Measurements from ENCODE around the gene CDH1.
"Not testable (repeated sequence)": the region's sequence is repeated elsewhere in the genome, so short reads cannot be mapped to it uniquely, and the experiment has no call there.

Gene CDH1

DNA sequence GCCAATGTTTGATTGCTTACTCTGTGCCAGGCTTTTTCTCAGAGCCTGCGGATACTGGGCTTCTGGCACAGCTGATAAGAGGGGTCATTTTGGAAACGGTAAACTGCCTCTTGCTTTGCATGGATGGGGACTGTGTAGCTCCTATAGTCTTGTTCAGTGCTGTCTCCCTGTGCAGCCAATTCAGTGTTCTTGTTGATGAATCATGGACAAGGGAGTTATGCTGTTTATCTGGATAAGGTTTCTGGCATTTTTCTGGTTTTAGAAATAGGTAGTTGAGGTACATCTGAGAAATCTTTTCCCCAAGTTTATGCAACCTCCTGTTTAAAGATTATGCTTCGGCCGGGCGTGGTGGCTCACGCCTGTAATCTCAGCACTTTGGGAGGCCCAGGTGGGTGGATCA lies 89.6 kb downstream of the CDH1 start:
- no peak for DNase-seq (ENCODE audit: low spot score)
- CTCF ChIA-PET = interaction anchor here (0.6 kb wide), 1 partner anchor 49 kb away, joined by 3 read pairs; no protein-coding TSS in a partner anchor

GRCh38 chr16:68833251-68833650 lies 96.2 kb downstream of the CDH1 start:
- CTCF ChIA-PET = interaction anchor here (1.0 kb wide), 1 partner anchor 14 kb away, joined by 3 read pairs; no protein-coding TSS in a partner anchor
- TF ChIP-seq CTCF (conservative IDR thresholded peaks at IDR 0.05; ENCODE audit: low read depth) = no peak
- POLR2A ChIA-PET (ENCODE audit: low non-redundant PET) = no interaction called here
- no peak overlapping the region for H3K27ac ChIP-seq
- no peak for DNase-seq (ENCODE audit: low spot score)

More for the DNA sequence above, 89.6 kb downstream of the CDH1 start:
- no peak overlapping the region for H3K27ac ChIP-seq
- POLR2A ChIA-PET (ENCODE audit: low non-redundant PET) = no interaction called here
- no peak for TF ChIP-seq CTCF (conservative IDR thresholded peaks at IDR 0.05; ENCODE audit: low read depth)

- POLR2A ChIA-PET (ENCODE audit: low non-redundant PET) = no interaction called here
- no peak overlapping the region for H3K27ac ChIP-seq
- no peak for TF ChIP-seq CTCF (conservative IDR thresholded peaks at IDR 0.05; ENCODE audit: low read depth)
- DNase-seq (ENCODE audit: low spot score) = no peak
- CTCF ChIA-PET = interaction anchor here (1.0 to 1.2 kb wide), 2 partner anchors 13 to 14 kb away, joined by 3 to 4 read pairs; no protein-coding TSS in a partner anchor
Observed at GRCh38 chr16:68834550-68834949, 97.5 kb downstream of the CDH1 start.

DNA sequence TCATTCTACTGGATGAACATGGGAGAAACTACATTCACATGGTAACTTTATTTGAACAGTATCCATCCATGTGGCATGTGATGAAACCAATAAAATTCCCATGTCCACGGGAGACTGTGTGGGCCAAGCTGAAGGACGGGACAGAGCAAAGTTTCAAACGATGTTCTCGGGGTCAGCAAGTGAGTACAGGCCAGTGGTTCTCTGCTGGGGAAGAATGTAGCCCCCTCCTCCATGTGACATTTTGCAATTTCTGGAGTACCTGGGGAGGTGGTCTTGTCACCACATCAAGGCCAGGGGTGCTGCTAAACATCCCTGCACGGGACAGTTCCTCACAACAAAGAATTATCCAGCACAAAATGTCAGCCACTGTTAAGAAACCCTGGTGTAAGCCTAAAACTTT lies 98.9 kb downstream of the CDH1 start:
- no peak for DNase-seq (ENCODE audit: low spot score)
- ChIA-PET POLR2A (ENCODE audit: low non-redundant PET) (no interaction called here), CTCF (interaction anchor here (0.5 to 1.2 kb wide), 3 partner anchors 11 to 1476 kb away, joined by 3 to 5 read pairs (median 4); no protein-coding TSS in a partner anchor)
- no peak overlapping the region for H3K27ac ChIP-seq
- no peak for TF ChIP-seq CTCF (conservative IDR thresholded peaks at IDR 0.05; ENCODE audit: low read depth)

DNA sequence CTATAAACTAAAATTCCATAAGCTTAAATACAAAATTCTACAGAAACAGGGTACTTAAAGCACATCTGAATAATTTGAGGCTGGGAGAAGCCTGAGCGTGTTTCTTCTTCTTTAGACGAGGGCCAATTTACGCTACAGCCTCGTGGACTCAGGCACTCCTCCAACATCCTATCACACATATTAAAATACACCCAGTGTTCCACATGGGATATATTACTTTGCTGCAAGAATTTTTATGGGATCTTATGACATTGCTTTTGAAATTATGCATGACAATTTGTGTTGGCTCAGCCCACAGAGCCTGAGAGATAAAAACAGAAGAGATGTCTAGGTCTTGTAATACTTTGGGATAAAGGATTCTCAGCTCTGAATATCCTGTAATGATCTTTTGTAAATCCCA lies 102.7 kb downstream of the CDH1 start:
- POLR2A ChIA-PET (ENCODE audit: low non-redundant PET) = no interaction called here
- CTCF ChIA-PET = interaction anchor here (0.6 to 1.0 kb wide), 2 partner anchors 310 to 311 kb away, joined by 4 read pairs; no protein-coding TSS in a partner anchor
- no peak overlapping the region for H3K27ac ChIP-seq
- DNase-seq (ENCODE audit: low spot score) = no peak
- TF ChIP-seq CTCF (conservative IDR thresholded peaks at IDR 0.05; ENCODE audit: low read depth) = no peak

DNA sequence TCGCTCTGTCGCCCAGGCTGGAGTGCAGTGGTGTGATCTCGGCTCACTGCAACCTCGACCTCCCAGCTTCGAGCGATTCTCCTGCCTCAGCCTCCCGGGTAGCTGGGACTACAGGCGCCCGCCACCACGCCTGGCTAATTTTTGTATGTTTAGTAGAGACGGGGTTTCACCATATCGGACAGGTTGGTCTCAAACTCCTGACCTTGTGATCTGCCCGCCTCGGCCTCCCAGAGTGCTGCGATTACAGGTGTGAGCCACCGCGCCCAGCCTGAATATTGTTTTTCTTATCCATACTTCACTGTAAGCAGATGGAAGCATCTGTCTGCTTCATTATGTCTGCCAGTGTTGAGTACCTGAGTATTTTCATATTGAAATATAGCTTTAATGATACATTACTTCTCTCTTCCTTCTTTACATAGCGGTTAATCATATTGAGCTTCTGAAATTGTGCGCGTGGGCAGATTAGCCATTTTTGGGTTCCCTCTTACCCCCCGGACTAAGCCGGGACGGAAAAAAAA lies 105.9 kb downstream of the CDH1 start:
- CTCF ChIA-PET = interaction anchor here (0.6 to 0.7 kb wide), 2 partner anchors 144 to 252 kb away, joined by 3 to 4 read pairs; no protein-coding TSS in a partner anchor

DNA sequence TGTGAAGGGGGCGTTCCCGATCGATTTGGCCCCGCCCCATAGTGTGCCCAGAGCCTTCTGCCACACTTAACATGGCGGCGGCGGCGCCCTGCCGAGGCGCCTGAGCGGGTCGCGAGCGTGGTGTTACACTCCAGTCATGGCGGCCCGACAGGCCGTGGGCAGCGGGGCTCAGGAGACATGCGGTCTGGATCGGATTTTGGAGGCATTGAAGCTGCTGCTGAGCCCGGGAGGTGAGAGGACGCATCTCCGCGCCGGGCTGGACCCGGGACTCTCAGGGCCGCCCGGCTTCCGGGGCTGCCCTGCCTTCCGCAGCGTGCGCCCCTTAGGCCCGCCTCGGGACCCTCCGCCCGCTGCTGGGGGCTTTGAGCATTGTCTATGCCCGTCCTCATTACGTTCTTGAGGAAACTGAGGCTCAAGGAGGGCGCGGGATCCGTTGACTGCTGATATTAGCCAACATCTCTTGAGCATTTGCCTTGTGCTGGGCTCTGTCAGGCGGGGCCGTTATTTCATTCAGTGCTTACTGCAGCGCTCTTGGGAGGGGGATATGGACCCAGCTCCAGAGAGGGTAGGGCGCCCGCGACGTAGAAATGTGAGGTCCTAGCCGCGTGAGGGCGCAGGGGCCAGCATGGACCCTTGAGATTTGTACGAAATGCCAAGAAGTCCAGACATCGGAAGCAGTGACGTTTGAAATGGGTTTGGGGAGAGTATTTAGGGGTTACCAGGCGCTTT lies 106.6 kb downstream of the CDH1 start, which contains the start of gene TANGO6:
TANGO6 (plus strand) TSS at position 50 of the 729 bp plus-strand sequence; CDS start at position 137, 87 bp downstream.
- ChIA-PET CTCF (interaction anchor here (0.5 to 0.7 kb wide), 4 partner anchors 143 to 333 kb away, joined by 3 to 6 read pairs (median 4); no protein-coding TSS in a partner anchor), POLR2A (ENCODE audit: low non-redundant PET) (no interaction called here)
- DNase-seq (ENCODE audit: low spot score) = peak; percentile 73
- peak within 1 kb of the TSS; percentile 85 for H3K27ac ChIP-seq
- TF ChIP-seq CTCF (conservative IDR thresholded peaks at IDR 0.05; ENCODE audit: low read depth) = peak; percentile 45

More for the DNA sequence above, 105.9 kb downstream of the CDH1 start:
- peak overlapping the region; percentile 85 for H3K27ac ChIP-seq
- DNase-seq (ENCODE audit: low spot score); POLR2A ChIA-PET (ENCODE audit: low non-redundant PET): not testable (repeated sequence)
